ENCODE data around the gene TRIM47.

DNA sequence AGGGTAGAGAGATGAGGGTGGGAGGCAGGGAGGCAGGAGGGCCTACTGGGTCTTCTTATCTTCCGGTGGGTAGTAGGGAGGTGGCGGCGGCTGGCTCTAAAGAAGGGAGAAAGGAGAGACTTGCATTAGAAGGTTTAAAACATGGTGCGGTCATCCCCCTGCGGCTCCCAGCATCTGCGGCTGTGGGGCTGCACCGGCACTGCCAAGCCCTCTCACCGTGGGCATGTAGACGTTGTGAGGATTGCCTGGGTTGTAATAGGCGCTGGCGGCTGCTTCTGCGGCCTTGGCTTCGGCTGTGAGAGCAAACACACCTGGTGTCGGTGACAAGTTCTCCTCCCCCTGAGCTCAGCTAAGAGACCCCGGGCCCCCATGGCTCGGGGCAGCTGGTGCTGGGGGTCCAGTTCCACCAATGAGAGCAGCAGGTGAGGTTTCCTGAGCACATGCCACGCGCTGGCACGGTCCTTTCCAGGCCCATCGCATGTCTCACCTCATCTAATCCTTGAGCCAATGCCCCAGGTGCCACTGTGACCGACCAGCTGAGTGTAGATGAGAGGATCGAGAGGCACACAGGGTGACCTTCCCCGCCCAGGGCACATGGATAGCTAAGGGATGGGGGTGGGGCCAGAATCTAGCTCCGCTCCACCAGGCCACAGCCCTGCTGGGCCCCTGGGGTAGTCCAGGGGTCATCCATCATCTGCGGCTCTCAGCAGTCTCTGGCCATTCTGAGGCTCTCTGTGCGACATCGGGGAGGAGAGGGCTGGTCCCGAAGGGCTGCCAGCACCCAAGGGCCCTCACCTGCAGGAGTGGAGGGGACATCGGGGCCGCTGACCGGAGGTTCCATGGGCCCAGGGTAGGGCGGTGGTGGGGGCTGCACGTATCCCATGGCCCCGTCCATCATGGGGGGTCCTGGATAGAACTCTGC, 31.4 kb downstream of the TRIM47 start:
- TF ChIP-seq, protein P1, sequence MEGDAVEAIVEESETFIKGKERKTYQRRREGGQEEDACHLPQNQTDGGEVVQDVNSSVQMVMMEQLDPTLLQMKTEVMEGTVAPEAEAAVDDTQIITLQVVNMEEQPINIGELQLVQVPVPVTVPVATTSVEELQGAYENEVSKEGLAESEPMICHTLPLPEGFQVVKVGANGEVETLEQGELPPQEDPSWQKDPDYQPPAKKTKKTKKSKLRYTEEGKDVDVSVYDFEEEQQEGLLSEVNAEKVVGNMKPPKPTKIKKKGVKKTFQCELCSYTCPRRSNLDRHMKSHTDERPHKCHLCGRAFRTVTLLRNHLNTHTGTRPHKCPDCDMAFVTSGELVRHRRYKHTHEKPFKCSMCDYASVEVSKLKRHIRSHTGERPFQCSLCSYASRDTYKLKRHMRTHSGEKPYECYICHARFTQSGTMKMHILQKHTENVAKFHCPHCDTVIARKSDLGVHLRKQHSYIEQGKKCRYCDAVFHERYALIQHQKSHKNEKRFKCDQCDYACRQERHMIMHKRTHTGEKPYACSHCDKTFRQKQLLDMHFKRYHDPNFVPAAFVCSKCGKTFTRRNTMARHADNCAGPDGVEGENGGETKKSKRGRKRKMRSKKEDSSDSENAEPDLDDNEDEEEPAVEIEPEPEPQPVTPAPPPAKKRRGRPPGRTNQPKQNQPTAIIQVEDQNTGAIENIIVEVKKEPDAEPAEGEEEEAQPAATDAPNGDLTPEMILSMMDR (IDR thresholded peaks at IDR 0.05): no peak
- no peak for TF ChIP-seq ZFX (IDR thresholded peaks at IDR 0.05; ENCODE audit: borderline replicate concordance)
